GM10266 (cell line): ENCODE data around the gene DYDC1.

Source experiments
- DNase-seq: peaks from one replicate; pipeline ENCODE4 v3.0.0; 2012; ENCODE audit errors: extremely low spot score
- TF ChIP-seq, protein P1 (sequence below): IDR thresholded peaks from 2 replicates; pipeline ENCODE4 v1.5.1; 2012; ENCODE audit warnings: mild to moderate bottlenecking, low read depth; ENCODE audit not compliant: control insufficient read depth, insufficient read depth; ENCODE audit errors: missing control alignments

DYDC1 gene

DNA sequence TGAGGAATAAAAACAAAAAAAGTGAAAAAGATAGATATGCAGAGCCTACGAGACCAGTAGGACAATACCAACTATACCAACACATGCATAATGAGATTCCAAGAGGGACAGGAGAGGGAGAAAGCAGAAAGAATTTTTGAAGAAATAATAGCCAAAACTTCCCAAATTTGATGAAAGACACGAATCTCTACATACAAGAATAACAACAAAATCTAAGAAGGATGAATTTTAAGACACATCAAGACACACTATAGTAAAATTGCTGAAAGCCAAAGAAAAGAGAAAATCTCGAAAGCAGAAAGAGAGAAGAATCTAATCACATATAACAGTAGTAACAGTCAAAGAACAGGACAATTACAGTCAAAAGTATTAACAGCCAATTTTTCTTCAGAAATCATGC lies 59.6 kb downstream of the DYDC1 start:
- no peak for DNase-seq

DNA sequence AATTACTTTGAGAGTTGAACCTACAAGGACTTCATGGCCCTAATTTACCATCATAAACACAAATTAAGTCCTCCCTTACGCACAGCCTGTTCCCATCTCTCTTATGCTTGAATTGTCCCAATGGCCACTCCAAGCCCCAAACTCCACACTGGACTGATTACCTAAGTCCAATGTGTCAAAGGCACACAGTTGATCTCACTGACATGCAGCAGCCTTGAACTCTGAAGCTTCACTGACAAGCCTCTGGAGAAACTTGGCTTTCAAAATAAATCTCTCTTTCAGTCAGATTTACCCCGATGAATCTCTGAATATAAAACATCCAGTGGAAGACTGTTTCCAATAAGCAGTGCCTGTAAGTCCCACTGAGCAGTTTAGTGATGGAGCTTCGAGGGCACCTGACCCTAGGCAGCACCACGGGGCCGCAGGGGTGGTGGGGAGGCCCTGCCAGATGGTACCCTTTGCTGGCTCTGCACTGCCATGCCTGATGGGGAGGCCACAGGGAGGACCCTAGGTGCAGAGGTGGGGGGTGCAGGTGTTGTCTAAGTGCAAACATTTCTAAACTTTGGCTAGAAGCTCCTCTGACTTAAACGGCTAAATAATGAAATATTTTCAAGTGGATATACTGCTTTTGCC lies 63.8 kb downstream of the DYDC1 start:
- no peak for DNase-seq
- TF ChIP-seq, protein P1, sequence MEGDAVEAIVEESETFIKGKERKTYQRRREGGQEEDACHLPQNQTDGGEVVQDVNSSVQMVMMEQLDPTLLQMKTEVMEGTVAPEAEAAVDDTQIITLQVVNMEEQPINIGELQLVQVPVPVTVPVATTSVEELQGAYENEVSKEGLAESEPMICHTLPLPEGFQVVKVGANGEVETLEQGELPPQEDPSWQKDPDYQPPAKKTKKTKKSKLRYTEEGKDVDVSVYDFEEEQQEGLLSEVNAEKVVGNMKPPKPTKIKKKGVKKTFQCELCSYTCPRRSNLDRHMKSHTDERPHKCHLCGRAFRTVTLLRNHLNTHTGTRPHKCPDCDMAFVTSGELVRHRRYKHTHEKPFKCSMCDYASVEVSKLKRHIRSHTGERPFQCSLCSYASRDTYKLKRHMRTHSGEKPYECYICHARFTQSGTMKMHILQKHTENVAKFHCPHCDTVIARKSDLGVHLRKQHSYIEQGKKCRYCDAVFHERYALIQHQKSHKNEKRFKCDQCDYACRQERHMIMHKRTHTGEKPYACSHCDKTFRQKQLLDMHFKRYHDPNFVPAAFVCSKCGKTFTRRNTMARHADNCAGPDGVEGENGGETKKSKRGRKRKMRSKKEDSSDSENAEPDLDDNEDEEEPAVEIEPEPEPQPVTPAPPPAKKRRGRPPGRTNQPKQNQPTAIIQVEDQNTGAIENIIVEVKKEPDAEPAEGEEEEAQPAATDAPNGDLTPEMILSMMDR = no peak

More for the DNA sequence above, 59.6 kb downstream of the DYDC1 start:
- TF ChIP-seq, protein P1 = no peak

DNA sequence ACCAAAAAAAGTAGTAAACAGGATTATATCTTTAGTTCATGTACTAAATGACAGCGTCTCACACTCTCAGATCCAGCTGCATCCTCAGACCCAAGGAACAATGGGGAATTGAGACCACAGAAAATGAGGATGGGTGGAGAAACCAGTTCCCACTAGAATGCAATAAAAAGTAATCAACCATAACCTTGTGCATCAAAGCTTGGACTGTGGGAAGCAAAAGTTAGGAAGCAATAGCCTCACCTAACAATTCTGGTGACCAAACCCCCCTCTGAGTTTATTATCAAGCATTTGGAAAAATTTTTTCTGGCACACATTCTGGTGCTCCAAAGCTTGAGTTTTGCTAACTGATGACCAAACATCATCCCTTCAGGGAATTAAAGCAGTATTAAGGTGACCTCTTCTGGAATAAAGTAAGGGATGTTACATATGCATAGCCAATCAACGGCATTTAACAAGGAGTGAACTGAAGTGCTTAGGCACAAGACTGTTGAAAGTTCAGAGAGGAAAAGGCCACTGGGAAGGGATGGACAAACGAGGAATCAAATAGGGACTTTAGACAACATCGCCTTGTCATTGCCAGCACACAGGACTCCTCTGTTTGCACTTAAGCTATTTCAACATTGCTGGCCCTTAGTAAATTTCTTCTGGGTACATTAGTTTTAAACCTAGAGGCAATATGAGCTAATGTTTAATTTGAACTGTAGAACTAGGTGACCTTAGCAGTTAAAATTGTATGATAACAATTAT lies 65.9 kb downstream of the DYDC1 start:
- TF ChIP-seq, protein P1 = no peak
- no peak for DNase-seq

DNA sequence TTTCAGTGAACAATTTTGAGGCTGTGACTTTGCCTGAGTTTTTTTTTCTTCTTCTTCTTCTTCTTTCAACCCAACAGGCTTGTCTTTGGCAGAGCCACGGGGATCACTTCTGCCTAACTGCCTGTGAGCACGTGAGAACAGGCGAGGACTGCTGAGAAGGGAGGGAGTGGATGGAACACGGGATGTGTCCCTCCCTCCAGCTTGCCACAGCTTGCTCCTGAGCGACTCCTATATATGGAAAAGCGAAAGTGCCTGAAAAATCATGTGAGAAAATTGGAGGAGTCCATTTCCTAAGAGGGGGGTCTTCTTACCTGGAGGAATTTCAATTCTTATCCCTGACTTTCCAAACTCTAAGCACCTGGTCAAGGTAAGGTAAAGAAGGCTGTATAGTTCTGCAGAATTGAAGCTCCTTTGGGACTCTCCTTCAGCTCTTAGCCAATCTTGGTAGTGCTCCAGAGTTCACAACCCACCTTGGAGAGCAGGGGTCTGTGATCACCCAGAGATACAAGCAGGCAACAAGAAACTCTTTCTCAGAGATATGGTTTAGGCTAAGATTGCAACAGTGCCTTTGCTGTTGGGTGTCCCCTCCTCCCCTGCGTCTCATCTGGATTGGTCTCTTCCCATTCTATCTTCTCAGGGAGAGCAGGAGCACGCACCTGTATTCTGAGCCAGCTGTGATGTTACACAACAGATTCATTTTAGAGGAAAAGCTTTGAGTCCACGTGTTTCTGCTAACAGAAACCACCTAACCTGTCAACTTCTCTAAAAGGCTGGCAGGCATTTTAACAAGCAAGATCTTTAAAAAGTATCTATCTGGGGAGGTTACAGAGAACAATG lies 66.9 kb downstream of the DYDC1 start, which contains the start of gene MAT1A:
TSS of gene MAT1A (minus strand) at position 208 of the 837 bp plus-strand sequence. CDS start 235 bp downstream, outside the sequence.
- DNase-seq = no peak
- TF ChIP-seq, protein P1 = no peak

DNA sequence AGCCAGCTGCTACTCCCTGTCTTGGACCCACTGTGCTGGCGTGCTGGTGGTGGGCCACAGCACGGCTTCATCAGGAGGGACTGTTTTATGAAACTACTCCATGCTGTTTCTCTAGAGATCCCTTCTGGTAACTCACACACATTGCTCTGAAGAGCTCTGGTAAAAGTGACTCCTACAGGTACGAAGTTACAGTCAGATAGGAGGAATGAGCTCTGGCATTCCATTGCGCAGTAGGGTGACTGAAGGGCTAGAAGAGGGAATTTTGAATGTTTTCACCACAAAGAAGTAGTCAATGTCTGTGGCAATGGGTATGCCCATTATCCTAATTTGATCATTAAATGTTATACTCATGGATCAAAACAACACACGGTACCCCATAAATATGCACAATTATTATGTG lies 67.7 kb downstream of the DYDC1 start:
- TF ChIP-seq, protein P1 = no peak
- no peak for DNase-seq
